ENCODE results near the gene DOCK1.

Gene DOCK1

GRCh38 chr10:127203067-127203466 lies 297.8 kb downstream of the DOCK1 start:
- Histone ChIP-seq H3F3A (ENCODE audit: low read depth) (no peaks in the 10 kb centered on the region), H3K9me2 (replicated peaks; ENCODE audit: low read depth, low read length) (no peaks in the 10 kb centered on the region), H3K4me1 (ENCODE audit: insufficient read depth, low read length, poor library complexity, severe bottlenecking) (no peaks in the 10 kb centered on the region), H4K20me1 (ENCODE audit: insufficient read depth, low read length, poor library complexity, severe bottlenecking) (no peaks in the 10 kb centered on the region), H3K4me3 (ENCODE audit: low read length, poor library complexity, severe bottlenecking) (no peak overlapping the region), H3K4me2 (ENCODE audit: low read depth, low read length, poor library complexity, severe bottlenecking) (no peak overlapping the region), H2AFZ (ENCODE audit: low read length) (no peak overlapping the region), H3K27me3 (ENCODE audit: insufficient read depth, low read length, poor library complexity, severe bottlenecking) (no peaks in the 10 kb centered on the region), H3K79me2 (ENCODE audit: insufficient read depth, low read length) (no peaks in the 10 kb centered on the region), H3K9me3 (ENCODE audit: insufficient read depth, low read depth, low read length) (no peaks in the 10 kb centered on the region; the same call in 1 of the 2 replicates), H3K9ac (ENCODE audit: low read depth, low read length, poor library complexity, severe bottlenecking) (no peak overlapping the region), H3K36me3 (ENCODE audit: insufficient read depth, low read length) (no peaks in the 10 kb centered on the region)
- no peak for TF ChIP-seq EZH2phosphoT487 (IDR thresholded peaks at IDR 0.05; ENCODE audit: borderline replicate concordance)
- no peak for TF ChIP-seq CTCF (conservative IDR thresholded peaks at IDR 0.05; ENCODE audit: low read length)

GRCh38 chr10:127207081-127207480 lies 301.9 kb downstream of the DOCK1 start:
- H3K9me2 ChIP-seq (replicated peaks; ENCODE audit: low read depth, low read length) = no peaks in the 10 kb centered on the region
- H3F3A ChIP-seq (ENCODE audit: low read depth) = no peaks in the 10 kb centered on the region
- no peaks in the 10 kb centered on the region for H3K27me3 ChIP-seq (ENCODE audit: insufficient read depth, low read length, poor library complexity, severe bottlenecking)
- no peak overlapping the region for H3K4me2 ChIP-seq (ENCODE audit: low read depth, low read length, poor library complexity, severe bottlenecking)
- H3K36me3 ChIP-seq (ENCODE audit: insufficient read depth, low read length) = no peaks in the 10 kb centered on the region
- no peak overlapping the region for H3K4me3 ChIP-seq (ENCODE audit: low read length, poor library complexity, severe bottlenecking)
- TF ChIP-seq CTCF (conservative IDR thresholded peaks at IDR 0.05; ENCODE audit: low read length) (no peak), EZH2phosphoT487 (IDR thresholded peaks at IDR 0.05; ENCODE audit: borderline replicate concordance) (no peak)
- no peaks in the 10 kb centered on the region for H3K9me3 ChIP-seq (ENCODE audit: insufficient read depth, low read depth, low read length)
- H3K79me2 ChIP-seq (ENCODE audit: insufficient read depth, low read length) = no peaks in the 10 kb centered on the region
- H3K4me1 ChIP-seq (ENCODE audit: insufficient read depth, low read length, poor library complexity, severe bottlenecking) = no peaks in the 10 kb centered on the region
- H3K9ac ChIP-seq (ENCODE audit: low read depth, low read length, poor library complexity, severe bottlenecking) = no peak overlapping the region
- H2AFZ ChIP-seq (ENCODE audit: low read length) = no peak overlapping the region
- H4K20me1 ChIP-seq (ENCODE audit: insufficient read depth, low read length, poor library complexity, severe bottlenecking) = no peaks in the 10 kb centered on the region

GRCh38 chr10:127210936-127211466 lies 305.8 kb downstream of the DOCK1 start:
- H3K9ac ChIP-seq (ENCODE audit: low read depth, low read length, poor library complexity, severe bottlenecking) = no peak overlapping the region
- H3K79me2 ChIP-seq (ENCODE audit: insufficient read depth, low read length) = no peaks in the 10 kb centered on the region
- no peaks in the 10 kb centered on the region for H3K9me3 ChIP-seq (ENCODE audit: insufficient read depth, low read depth, low read length)
- H3K4me2 ChIP-seq (ENCODE audit: low read depth, low read length, poor library complexity, severe bottlenecking) = no peak overlapping the region
- no peaks in the 10 kb centered on the region for H3K4me1 ChIP-seq (ENCODE audit: insufficient read depth, low read length, poor library complexity, severe bottlenecking)
- no peaks in the 10 kb centered on the region for H3K36me3 ChIP-seq (ENCODE audit: insufficient read depth, low read length)
- no peak overlapping the region for H3K4me3 ChIP-seq (ENCODE audit: low read length, poor library complexity, severe bottlenecking)
- H3K9me2 ChIP-seq (replicated peaks; ENCODE audit: low read depth, low read length) = no peaks in the 10 kb centered on the region
- TF ChIP-seq EZH2phosphoT487 (IDR thresholded peaks at IDR 0.05; ENCODE audit: borderline replicate concordance) (no peak), CTCF (conservative IDR thresholded peaks at IDR 0.05; ENCODE audit: low read length) (no peak)
- no peaks in the 10 kb centered on the region for H4K20me1 ChIP-seq (ENCODE audit: insufficient read depth, low read length, poor library complexity, severe bottlenecking)
- no peak overlapping the region for H2AFZ ChIP-seq (ENCODE audit: low read length)
- H3F3A ChIP-seq (ENCODE audit: low read depth) = no peaks in the 10 kb centered on the region
- H3K27me3 ChIP-seq (ENCODE audit: insufficient read depth, low read length, poor library complexity, severe bottlenecking) = no peaks in the 10 kb centered on the region
